KMS-11 (cell line): ENCODE results near the gene PAX3.

Experiments used
- H2AFZ ChIP-seq: fragments of 200-600 bp; sonication (generic); 2 replicates; pipeline ENCODE4 v1.6.1; 2016; ENCODE audit warnings: antibody characterized with exemption, mixed run types, low read depth
- H3K27ac ChIP-seq: fragments of 200-600 bp; sonication (generic); 2 replicates; pipeline ENCODE4 v1.6.1; 2016; ENCODE audit warnings: mild to moderate bottlenecking, mixed run types
- H3K27me3 ChIP-seq: fragments of 200-600 bp; sonication (generic); 2 replicates; pipeline ENCODE4 v1.6.1; 2017; ENCODE audit warnings: mild to moderate bottlenecking, low read depth, mixed run types, moderate library complexity; ENCODE audit not compliant: insufficient read depth
- H3K36me3 ChIP-seq: fragments of 200-600 bp; sonication (generic); 2 replicates; pipeline ENCODE4 v1.6.1; 2017; ENCODE audit warnings: mild to moderate bottlenecking, mixed run types; ENCODE audit not compliant: insufficient read depth
- H3K4me1 ChIP-seq: fragments of 200-600 bp; sonication (generic); 2 replicates; pipeline ENCODE4 v1.6.1; 2016; ENCODE audit warnings: mild to moderate bottlenecking, low read depth, mixed run types; ENCODE audit not compliant: poor library complexity, severe bottlenecking
- H3K4me2 ChIP-seq: fragments of 200-600 bp; sonication (generic); 2 replicates; pipeline ENCODE4 v1.7.0; 2016; ENCODE audit warnings: mild to moderate bottlenecking, mixed run types
- H3K4me3 ChIP-seq: fragments of 200-600 bp; sonication (generic); IDR thresholded peaks from 2 replicates; pipeline ENCODE4 v1.6.1; 2017; ENCODE audit warnings: low read depth, low read length, mixed read lengths; ENCODE audit not compliant: insufficient read depth
- H3K79me2 ChIP-seq: fragments of 200-600 bp; sonication (generic); 2 replicates; pipeline ENCODE4 v1.6.1; 2016; ENCODE audit warnings: low read depth, mixed run types; ENCODE audit not compliant: insufficient read depth
- H3K9ac ChIP-seq: fragments of 200-600 bp; sonication (generic); 2 replicates; pipeline ENCODE4 v1.6.1; 2016; ENCODE audit warnings: mild to moderate bottlenecking, mixed run types
- H4K20me1 ChIP-seq: fragments of 200-600 bp; sonication (generic); 2 replicates; pipeline ENCODE4 v1.6.1; 2016; ENCODE audit warnings: mild to moderate bottlenecking, mixed run types; ENCODE audit not compliant: insufficient read depth
- TF ChIP-seq, protein P1 (sequence below): fragments of 200-600 bp; sonication (generic); conservative IDR thresholded peaks from 2 replicates; pipeline ENCODE4 v1.6.1; 2017; ENCODE audit warnings: low read depth, mild to moderate bottlenecking, antibody characterized with exemption, low read length, moderate library complexity, mixed read lengths

The PAX3 gene

DNA sequence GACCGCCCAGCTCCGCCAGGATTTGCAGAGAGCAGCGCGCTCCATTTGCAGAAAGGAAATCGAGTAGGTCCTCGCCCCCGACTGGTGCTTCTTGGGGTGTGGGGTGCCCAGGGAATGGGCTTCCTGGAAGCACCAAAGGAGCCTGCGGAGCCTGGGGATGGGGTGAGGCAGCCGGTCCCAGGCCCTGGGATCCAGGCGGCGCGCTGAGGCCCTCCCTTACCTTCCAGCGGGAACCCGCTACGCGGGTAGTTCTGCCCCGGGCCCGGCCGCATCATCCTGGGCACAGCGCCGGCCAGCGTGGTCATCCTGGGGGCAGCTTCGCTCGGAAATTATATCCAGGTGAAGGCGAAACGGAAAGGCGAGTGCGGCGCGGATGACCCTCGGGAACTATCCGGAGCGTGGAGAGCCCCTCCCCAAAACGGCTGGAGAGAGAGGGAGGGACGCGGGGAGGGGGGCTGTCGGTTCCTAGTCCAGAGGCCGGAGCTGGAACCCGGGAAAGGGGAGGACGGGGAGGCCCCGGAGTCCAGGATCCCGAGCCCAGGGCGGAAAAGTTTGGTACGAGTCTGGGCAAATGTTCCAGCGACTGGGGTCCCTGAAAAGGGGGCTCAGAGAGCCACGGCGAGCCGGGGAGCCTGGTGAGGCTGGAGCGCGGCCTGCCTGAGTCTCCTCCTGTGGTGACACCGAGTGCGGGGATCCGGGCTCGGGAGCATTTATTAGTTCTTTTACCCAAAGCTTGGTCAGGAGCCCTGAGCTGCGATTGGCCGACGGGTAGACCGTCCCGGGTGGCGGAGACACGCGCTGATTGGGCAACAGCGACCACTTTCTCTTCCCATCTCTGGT is at the start of gene PAX3:
Gene PAX3 (minus strand): TSS at position 688 of the 840 bp plus-strand sequence. CDS start 383 bp downstream, at position 305.
- Histone ChIP-seq H3K79me2 (no peaks in the 10 kb centered on the region), H3K27me3 (0 out of 2 replicates have a peak, but pooled peaks cover under 1% of the 10 kb centered on the region), H3K4me1 (no peaks in the 10 kb centered on the region), H3K27ac (no peak within 1 kb of the TSS), H3K4me2 (no peak within 1 kb of the TSS), H3K4me3 (no peak within 1 kb of the TSS), H2AFZ (no peak within 1 kb of the TSS), H3K36me3 (no peaks in the 10 kb centered on the region), H3K9ac (no peak within 1 kb of the TSS), H4K20me1 (no peaks in the 10 kb centered on the region)
- TF ChIP-seq, protein P1, sequence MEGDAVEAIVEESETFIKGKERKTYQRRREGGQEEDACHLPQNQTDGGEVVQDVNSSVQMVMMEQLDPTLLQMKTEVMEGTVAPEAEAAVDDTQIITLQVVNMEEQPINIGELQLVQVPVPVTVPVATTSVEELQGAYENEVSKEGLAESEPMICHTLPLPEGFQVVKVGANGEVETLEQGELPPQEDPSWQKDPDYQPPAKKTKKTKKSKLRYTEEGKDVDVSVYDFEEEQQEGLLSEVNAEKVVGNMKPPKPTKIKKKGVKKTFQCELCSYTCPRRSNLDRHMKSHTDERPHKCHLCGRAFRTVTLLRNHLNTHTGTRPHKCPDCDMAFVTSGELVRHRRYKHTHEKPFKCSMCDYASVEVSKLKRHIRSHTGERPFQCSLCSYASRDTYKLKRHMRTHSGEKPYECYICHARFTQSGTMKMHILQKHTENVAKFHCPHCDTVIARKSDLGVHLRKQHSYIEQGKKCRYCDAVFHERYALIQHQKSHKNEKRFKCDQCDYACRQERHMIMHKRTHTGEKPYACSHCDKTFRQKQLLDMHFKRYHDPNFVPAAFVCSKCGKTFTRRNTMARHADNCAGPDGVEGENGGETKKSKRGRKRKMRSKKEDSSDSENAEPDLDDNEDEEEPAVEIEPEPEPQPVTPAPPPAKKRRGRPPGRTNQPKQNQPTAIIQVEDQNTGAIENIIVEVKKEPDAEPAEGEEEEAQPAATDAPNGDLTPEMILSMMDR, result no peak

GRCh38 chr2:222341331-222341730 is 42.5 kb upstream of the PAX3 start:
- Histone ChIP-seq H3K9ac (no peak overlapping the region), H3K4me1 (no peaks in the 10 kb centered on the region), H2AFZ (no peak overlapping the region), H3K79me2 (no peaks in the 10 kb centered on the region), H3K27ac (no peak overlapping the region), H3K36me3 (no peaks in the 10 kb centered on the region), H3K4me3 (no peak overlapping the region), H3K4me2 (no peak overlapping the region), H3K27me3 (no peaks in the 10 kb centered on the region), H4K20me1 (no peaks in the 10 kb centered on the region)
- TF ChIP-seq, protein P1, result no peak

DNA sequence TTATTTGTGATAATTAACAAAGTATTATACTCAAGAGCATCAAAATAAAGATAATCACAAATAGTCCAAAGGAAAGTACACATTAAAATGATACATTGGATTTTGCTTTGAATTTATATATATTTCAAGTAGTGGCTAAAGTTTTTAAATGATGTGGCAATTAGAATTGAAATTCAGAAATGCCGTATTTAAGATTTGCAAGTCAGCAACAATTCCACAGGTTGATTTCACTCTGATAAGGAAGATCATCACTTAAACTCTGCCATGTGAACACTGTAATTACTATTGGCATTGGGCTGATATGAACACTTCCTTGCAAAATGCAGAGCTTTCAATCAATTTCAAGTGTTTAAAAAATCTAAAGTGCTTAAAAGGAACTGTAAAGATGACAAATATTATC is 39.6 kb upstream of the PAX3 start:
- Histone ChIP-seq H3K9ac (no peak overlapping the region), H2AFZ (no peak overlapping the region), H3K27ac (no peak overlapping the region), H4K20me1 (no peaks in the 10 kb centered on the region), H3K79me2 (no peaks in the 10 kb centered on the region), H3K4me2 (no peak overlapping the region), H3K4me3 (no peak overlapping the region), H3K4me1 (no peaks in the 10 kb centered on the region), H3K36me3 (no peaks in the 10 kb centered on the region), H3K27me3 (no peaks in the 10 kb centered on the region)
- TF ChIP-seq, protein P1, result no peak

- no peaks in the 10 kb centered on the region for H4K20me1 ChIP-seq
- H3K36me3 ChIP-seq, result no peaks in the 10 kb centered on the region
- H3K4me1 ChIP-seq, result no peaks in the 10 kb centered on the region
- no peak overlapping the region for H2AFZ ChIP-seq
- H3K4me3 ChIP-seq, result no peak overlapping the region
- H3K27me3 ChIP-seq, result no peaks in the 10 kb centered on the region
- no peak overlapping the region for H3K27ac ChIP-seq
- TF ChIP-seq, protein P1, result no peak
- no peak overlapping the region for H3K4me2 ChIP-seq
- no peak overlapping the region for H3K9ac ChIP-seq
- H3K79me2 ChIP-seq, result no peaks in the 10 kb centered on the region
Observed at GRCh38 chr2:222336931-222337330, 38.1 kb upstream of the PAX3 start.
